Suppressor macrophage treated with lipopolysaccharide for 4 hours (primary cell): ENCODE data around the gene HOXB5.

ENCODE experiments used
- DNase-seq: peaks from one replicate; pipeline ENCODE4 v3.0.0-alpha.2; 2020

The HOXB5 gene

DNA sequence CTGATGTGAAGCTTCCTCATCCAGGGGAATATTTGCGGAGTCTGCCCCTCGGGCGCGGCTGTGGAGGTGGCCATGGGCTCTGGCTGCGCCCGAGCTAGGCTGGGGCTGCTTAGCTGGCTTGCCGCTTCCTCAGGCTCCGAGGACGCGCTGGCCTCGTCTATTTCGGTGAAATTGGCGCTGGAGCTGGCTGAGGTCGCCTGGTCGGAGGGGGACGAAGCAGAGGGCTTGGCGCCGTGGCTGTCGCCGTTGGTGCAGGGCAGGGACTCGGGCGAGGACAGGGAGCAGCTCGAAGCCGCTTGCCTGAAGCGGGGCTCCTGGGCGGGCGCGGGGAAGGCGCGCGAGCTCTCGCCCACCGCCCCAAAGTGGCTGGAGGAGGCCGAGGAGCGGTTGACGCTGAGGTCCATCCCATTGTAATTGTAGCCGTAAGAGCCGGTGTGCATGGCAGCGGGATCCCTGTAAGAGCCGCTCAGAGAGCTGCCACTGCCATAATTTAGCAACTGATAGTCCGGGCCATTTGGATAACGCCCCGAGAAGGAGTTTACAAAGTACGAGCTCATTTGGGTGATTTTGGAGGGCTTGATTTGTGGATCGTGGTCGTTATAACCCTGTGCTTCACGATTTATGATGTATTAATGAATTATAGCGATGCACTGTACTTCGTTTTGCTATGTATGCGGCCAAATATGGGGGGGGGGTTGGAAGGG is at the start of gene HOXB5:
HOXB5 (minus strand) TSS at position 654 of the 704 bp plus-strand sequence; CDS start at position 557, 97 bp downstream.
- no peak for DNase-seq

DNA sequence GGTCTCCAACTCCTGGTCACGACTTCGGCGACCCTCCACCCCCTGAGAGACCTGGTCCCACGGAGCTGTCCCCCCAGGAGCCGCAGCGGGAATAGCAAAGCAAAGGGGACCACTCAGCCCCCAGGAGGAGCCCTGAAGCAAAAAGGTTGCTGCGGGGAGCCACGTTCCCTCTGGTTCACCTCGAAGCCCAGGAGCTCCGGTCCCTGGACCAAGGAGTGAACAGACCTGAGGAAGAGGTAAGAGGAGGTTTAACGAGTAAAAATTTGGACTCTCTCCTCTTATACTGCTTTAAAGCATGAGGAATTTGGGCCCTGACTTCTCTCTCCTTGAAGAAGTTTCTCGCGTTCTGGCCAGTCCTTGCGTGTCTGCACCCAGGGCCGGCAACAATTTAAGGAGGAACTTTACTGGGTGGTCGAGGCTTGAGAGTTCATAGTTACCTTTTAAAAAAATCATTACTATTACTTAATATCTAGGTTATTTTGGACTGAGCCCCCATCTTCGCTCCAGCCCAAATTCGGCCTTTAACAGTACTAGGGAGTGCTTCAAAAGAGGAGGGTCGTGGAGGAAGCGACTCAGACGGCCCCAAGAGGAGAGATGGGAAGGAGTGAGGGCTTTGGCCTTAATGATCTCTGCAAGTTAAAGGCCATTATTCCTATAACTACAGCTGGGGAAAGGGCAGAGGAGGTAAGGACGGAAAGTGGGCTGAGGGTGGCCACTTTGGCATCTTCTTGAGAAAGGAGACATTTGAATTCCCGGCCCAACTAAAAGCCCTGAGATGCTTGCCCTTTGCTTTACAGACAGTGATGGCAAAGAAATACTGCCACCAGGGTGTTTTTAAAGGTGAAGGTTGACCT is 49.5 kb upstream of the HOXB5 start:
- DNase-seq: no peak

DNA sequence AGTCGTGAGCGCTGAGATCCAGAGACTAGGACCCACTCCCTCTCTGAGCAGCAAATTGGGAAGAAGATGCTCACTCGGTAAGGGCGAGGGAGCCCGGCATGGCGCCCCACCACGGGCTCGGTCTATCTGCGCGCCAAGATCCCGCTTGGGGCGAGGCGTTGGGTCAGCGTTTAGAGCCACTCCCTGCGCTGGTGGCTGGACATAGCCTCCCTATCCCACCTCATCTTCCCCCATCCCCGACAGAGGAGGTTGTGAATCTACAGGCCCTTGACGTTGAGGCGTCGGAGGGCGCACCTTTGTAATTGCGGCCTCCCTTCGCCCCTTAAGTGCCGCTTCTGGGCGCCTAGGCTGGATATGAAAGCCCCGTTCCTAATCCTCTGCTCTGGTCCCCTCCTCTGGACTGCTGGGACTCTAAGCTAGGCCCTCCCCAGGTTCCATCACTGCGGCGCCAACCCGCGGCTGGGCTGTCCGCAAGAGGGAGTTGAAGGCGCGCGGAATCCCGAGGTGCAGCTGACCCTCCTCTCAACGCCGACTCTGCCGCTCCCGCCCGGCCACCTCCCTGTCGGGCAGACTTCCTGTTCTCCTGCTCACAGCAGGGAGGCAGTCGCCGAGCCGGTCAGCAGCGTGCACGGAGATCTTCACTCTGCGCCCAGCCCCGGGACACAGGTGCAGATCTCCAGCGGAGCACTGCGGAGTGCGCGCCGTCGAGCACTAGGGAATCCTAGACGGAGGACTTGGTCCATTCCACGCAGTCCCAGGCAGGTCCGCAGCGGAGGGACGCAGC is 48.7 kb upstream of the HOXB5 start:
- no peak for DNase-seq

DNA sequence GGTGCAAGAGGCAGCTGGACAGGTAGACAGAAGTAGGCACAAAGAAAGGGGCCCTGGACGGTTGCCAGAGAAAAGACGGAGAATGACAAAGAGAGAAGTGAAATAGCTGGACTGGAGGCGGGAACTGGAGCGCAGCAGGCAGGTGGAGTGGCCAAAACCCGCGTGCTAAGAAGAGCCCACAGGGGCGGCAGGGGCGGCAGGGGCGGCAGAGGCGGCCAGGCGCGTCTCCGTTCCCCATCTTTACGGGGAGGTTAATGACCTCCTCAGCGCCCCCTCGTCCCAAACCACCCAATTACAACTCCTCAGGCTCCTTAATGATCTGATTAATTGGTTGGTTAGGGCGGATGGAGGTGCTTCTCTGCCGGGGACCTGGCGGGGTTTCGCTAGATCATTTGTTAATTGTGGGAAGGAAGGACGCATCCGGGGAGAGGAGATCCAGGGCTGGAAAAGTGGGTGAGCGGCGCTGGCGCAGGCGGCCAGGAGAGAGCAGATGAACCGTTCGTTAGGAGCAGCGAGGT is 48.0 kb upstream of the HOXB5 start:
- DNase-seq: no peak

DNA sequence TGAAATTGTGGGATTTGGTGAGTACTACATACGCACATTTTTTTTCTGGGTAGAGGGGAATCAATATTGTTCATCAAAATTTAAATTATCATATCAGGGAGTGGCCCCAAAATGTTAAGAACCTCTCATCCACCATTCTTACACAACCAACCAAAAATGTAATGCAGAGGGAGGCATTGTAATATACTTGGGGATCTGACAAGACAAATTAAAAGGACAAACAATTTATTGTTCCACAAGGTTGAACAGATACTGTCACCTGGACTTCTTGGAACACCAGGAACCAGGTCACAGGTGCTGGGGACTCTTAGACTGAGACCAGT is 47.2 kb upstream of the HOXB5 start:
- DNase-seq: no peak

DNA sequence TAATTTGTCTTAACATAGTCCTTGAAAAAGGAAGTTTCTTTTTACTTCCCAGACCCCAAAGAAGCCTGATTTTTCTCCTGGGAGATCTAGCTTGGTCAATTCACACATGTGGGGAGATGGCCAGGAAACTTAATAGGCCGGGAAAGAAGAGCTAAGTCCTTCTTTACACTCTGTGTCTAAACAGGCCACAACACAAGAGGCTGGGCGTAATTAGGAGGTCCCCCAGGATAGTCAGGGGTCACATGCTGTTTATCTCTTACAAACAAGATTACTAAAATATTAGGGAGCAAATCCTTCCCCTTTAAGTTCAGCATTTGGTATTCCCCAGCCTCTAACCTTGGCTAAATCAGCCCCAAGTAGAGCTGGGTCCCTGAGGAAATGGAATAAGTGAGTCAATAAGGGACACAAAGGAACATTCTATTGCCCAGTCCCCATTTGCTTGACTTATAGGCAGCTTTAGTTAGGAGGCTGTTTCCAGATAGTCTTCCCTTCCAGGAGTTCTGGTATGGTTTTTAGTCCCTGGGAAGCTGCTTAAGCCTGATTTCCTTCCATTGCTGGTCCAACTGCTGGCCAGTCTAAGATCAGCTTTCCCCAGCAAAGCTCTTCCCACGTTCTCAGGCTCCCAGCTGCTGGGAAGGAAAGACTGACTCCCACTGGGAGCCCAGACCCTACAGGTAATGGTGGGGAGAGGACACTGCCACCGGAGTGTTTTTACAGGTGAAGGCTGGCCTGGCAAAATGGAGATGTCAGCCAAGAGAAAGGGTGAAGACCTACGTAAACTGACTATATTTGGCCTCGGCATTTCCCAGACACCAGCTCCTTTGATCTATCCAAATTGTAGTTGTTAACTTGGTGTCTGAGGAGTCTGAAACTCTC is 46.6 kb upstream of the HOXB5 start:
- DNase-seq: no peak

DNA sequence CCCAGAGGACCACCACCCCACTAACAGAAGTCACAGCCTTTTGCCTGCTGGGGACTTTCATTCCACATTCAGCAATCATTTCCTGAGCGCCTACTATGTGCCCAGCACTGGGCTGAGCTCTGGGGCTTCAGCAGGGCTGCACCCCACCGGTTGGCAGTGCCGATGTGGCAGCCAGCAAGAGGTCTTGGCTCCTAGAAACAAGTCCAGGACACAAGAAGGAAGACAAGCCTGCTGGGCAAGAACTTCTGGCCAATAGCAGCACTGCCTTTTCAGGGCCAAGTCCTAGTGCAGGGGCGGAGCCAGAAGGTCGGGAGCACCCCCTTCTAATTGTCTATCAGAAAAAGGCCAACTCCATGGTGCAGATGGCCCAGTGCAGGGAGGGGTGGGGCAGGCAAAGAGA is 45.6 kb upstream of the HOXB5 start:
- DNase-seq: no peak

DNA sequence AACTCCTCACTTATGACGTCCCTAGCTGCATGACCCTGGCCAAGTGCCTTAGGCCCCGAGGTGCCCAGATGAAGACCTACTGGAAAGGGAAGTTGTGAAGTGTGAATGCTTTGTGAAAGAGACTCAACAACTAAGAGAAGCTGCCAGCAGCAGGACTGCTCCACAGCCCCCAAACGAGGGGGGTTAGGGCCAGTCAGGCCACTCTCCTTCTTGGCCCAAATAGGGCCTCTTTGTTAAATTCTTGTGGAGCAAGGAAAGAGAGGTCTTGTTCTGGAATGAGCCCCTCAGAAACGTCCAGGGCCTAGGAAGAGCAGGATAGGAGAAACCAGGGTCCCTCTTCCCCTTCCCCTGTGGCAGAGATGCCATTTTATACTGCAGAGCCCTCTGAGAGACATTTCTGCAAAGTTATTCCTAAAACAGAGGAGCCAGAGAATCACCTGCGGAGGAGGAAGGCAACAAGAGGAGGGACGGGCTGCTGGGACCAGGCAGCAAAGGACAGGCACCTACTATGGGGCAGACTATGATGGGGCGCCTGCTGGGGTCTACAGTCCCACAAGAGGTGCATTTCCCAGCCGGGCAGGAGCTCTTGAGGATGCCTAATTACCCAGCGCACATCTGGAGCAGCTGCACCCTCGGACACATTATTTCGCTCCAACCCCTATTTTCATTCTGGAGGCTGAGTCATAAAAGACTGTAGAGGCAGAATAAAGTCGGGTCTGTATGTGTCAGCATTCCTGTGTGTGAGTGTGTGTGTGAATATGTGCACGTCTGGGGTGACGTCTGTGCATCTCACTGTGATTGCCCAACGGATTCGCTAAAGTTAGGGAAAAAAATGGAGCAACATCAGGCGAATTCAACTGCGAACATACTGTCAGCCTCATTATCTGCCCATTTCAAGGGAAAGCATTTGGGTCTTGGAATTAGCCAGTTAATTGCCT is 44.0 kb upstream of the HOXB5 start:
- no peak for DNase-seq

DNA sequence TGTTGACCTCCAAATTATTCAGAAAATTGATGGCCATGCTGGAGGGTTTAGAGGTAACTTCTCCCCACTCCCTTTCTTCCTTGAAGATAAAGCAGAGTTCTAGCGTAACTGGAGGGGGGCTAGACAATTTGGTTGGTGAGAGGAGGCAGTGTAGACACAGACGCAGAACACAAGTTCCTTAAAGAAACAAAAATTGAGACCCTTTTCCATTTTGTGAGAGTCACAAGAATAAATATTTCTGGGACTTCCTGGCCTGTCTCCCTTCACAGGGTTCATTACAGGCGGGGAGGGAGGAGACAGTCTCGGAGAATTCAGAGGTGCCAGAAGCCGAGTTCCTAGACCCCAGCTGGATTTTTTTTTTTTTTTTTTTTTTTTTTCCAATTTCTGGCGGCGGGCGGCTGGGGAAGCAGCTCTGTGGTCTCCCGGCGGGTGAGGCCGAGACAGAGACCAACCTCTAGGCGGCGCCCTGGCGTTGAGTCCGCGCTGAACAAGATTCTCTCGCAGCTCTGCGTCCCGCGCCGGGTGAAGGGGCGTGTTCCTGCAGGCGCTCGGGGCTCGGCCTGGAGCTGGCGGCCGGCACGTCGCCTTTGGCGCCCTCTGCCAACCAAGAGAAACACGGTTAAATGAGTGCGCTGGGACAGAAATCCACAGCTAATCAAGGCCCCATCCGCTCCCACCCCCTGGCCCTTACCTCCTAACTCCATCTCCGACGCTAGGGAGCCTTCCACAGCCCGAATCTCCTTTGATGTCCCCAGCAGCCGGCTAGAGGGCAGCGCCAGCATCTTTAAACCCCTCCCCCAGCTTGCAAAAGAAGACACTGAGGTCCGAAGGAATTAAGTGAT is 42.8 kb upstream of the HOXB5 start:
- DNase-seq: peak; percentile 70

DNA sequence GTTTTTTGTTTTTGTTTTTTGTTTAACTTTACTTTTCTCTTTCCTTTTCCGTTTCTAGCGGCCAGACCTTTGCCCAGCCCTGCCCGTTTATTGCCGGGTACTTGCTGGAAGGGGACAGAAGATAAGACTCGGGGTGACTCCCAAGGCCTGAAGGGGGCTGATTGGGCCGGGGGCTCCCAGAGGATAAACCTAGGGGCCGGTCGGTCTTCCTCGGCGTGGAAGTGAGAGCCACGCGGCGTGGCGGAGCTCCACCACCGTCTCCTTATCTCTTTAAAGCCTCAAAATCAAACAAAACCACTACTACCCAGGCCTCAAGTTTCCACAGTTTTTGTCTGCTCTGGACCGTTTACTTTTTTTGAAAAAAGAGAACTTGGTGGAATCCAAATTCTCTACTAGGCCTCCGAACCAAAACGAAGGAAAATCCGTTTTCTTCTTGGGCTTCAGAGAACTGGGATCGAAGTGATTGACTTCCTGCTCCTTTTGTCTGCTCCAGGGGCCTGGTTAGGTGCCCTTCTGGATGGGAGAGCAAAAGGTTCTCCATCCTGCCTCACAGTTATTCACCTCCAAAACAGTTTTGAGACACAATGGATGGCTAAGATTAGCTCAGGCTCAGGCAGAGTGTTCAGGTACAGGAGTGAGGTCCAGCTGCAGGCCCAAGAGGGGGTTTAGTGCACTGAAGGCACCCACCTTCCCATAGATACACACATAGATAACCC is 41.1 kb upstream of the HOXB5 start:
- DNase-seq: no peak

DNA sequence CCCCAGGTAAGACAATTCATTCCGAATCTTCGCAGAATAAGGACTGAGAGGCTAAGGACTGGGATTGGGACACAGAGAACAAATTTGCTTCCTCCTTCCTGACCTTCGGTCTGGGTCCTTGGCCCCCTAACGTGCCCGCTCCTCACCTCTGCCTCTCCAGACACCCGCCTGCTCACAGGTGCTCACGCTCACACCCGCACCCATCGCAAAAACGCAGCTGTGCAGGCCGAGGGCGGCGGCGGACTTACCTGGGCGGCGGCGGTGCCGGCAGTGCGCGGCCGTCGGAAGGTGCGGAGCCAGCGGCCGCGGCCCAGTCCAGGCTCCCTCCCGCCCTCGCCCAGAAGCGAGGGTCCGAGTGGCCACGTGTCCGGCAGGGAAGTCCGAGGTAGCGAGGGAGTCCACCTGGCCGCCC is 39.7 kb upstream of the HOXB5 start:
- no peak for DNase-seq

DNA sequence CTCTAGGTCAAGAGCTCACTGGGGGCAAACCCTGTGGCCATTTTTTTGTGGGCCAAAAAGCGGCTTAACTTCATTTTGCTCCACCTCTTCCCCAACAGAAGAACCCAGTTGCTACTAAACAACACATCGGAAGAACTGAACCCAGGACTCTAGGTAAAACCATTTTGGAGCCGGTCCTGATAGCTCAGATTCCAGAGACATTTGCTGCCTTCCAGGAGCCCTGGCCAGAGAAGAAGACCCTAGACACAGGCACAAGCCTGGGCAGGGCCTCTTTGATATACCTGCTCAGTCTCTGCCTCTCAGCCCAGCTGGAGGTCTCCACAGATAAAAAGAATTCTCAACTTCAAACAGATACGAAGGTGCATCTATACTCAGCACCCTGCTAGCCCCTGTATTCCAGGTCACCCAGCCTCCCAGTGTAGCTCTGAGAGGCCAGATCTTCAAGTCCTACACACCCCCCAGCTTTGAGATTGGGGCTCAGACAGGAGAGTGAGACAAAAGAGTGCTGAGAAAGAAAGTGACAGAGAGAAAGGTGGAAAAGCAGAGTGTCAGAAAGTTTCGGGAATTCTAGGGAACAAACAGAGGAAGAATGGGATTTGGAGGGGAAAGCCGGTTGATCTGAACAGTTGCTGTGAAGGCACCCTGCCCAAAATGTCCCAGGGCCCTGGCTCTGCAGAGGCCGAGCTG is 39.1 kb upstream of the HOXB5 start:
- DNase-seq: no peak

DNA sequence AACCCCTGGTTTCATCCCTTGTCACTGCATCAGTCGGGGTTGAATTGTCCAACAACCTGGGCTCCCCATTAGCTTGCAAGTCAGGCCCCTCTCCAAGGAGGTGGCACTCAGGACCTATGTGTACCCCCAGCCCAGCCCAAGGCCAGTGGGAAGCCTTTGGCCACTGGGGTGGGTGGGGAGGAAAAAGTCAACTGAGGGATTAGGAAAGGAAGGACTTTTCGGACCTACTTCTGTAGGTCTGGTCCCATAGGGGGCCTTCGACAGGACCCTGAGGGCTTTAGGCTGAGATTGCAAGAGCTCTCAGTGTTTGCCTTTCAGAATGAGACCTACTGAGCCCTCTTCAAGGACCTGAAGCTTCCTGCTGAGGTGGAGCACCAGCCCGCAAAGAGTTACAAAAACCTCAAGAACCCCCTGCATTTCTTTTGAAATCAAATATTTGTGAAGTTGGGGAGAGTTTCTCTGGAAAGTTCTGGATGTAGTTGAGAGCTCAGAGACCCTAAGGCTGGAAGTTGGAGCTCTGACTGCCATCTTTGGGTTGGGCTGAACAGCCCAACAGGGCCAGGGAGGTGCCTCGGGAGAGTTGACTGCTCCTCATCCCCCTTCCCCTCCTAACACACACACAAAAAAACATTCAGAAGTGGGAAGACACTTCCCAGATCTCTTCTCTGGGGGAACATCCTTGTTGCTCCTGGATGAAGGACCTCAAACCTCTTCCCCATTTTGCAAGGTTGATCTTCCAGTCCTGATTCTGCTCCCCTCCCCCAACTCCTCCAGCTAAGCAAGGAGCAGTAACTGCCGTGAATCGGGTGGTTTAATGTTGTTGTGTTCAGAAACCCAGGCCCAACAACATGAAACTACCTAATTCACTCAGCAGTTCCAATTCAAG is 38.4 kb upstream of the HOXB5 start:
- DNase-seq: no peak

DNA sequence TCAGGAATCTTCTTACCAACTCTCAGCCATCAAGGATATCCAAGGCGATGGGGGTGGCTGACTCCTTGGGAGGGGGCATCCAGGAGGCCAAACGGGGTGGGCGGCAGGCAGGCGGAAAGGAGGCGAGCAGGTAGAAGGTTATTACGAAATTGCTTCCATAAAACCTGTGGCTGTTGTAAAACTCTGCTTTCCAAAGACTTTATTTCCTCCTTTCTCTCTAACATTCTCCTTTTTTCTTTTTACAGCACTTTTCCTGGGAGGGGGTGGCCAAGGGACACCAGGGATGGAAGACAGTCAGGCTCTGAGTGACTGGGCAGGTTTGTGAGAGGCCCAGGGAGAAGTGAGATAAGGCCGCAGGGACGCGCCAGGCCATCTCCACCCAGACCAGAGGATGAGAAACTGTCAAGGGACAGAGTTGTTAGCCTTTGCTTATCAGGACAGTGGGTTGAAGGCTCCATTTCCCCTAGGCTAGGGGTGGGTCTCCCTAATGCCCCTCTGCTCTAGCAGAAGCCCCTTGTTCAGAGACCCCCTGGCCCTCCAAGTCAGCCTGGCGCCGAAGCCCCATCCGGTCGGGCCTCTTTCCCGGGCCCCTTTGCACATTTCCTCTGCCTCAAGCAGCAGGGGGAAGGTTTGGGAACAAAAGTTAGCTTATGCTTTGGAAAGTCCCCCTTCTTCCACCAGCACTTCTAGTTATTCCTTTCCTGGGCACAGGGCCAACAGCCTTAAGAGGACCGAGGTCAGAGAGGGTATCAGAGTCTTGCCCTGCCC is 37.5 kb upstream of the HOXB5 start:
- DNase-seq: no peak

DNA sequence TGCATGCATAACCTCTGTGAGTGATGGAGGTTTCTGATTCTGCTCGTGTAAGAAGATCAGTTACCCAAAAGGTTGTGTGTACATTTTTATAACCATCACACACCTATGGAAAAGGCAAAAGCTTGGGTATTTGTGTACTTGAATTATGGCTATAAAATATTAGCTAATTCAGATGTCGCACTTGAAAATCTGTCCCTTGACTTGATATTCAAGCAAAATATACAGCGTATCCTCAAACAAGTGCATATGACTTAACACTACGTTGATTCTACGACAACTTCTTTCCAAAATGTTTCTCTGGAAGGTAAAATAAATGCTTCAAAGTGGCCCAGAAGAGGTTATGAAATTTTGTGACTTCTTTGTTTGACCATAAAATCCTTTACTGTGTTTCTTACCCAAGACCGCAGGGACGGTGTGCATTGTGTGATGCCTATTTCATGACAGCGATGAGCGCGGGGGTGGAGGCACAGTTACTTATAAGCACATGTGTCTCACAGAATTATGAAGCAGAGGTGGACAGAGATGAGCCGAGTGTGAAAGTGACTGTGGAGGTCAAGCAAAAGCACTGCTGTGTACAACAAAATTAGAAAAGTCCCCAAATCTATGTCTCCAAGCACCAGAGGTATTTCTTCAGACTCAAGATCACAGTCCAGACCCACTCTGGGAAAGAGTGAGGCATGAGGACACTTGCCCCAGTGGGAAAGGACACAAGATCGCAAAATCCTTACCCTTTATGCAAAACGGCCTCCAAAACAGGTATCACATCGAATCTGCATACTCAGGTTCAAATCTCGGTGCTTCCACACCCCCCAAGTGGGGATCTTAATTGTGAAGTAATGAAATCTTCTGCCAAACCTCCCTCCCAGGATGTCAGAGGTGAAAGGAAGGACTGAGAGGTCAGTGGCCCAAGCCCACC is 36.7 kb upstream of the HOXB5 start:
- DNase-seq: no peak

DNA sequence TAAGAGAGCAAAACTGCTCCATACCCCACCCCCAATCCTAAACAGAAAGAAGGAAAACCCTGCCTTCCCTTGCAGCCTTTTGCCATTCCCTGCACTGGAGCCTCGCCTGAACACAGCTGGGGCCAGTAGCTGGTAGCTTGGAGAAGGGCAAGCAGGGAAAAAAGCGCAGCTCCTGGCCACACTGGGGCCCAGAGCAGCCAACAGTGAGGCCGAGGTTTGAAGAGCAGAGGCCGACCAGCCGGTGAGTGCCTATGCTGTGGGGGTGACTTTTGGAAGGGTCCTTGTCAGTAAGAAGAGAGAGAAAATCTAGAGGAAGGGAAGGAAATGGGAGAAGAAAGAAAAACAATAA is 35.8 kb upstream of the HOXB5 start:
- no peak for DNase-seq
